Amygdala (tissue), 56 donors: ENCODE results near the gene TMEFF1.

Source experiments
- DNase-seq, 56 donors: peaks; one replicate each; lab custom pipeline; 2025; lab: John Stamatoyannopoulos, UW

Gene TMEFF1

GRCh38 chr9:100597236-100597635 lies 124.3 kb downstream of the TMEFF1 start:
- peak in 1 of 56 donors; percentile 29 for DNase-seq

- peak in 54 of 56 donors; percentile 11 to 87 (median 66) for DNase-seq
Observed at GRCh38 chr9:100598641-100599145, 125.7 kb downstream of the TMEFF1 start.

- no peak for DNase-seq
Observed at GRCh38 chr9:100600521-100601079, 127.7 kb downstream of the TMEFF1 start.

- DNase-seq, result peak in 21 of 56 donors; percentile 10 to 60 (median 25)
Observed at GRCh38 chr9:100601216-100601615, 128.3 kb downstream of the TMEFF1 start.

GRCh38 chr9:100602342-100602801 lies 129.4 kb downstream of the TMEFF1 start:
- DNase-seq, result peak in 10 of 56 donors; percentile 16 to 56 (median 27)

GRCh38 chr9:100605405-100605804 lies 132.5 kb downstream of the TMEFF1 start:
- no peak for DNase-seq

- DNase-seq, result no peak
Observed at GRCh38 chr9:100619194-100619593, 146.2 kb downstream of the TMEFF1 start.

- DNase-seq, result no peak
Observed at GRCh38 chr9:100619665-100620064, 146.7 kb downstream of the TMEFF1 start.

- no peak for DNase-seq
Observed at GRCh38 chr9:100623969-100624368, 151.0 kb downstream of the TMEFF1 start.

GRCh38 chr9:100626949-100627348 lies 154.0 kb downstream of the TMEFF1 start:
- DNase-seq, result no peak
